H9 (cell line): ENCODE results near the gene CLEC18B. TPM values are rescaled to one million over a fixed set of nuclear protein-coding genes. Genes with fewer than 3 reads are reported as not detected.
"Not testable (repeated sequence)": the region's sequence is repeated elsewhere in the genome, so short reads cannot be mapped to it uniquely, and the experiment has no call there.

Source experiments
- DNase-seq: peaks from one replicate; pipeline ENCODE4 v3.0.0-alpha.2; 2017
- H2AFZ ChIP-seq: one replicate; pipeline ENCODE4 v1.6.1; 2013; ENCODE audit warnings: mild to moderate bottlenecking, low read length, control low read depth, moderate library complexity
- H2AK5ac ChIP-seq: 2 replicates; pipeline ENCODE4 v1.6.1; 2013; ENCODE audit warnings: low read length, control low read depth, mixed read lengths; ENCODE audit not compliant: insufficient read length
- H2BK120ac ChIP-seq: one replicate; pipeline ENCODE4 v1.6.1; 2013; ENCODE audit warnings: low read depth, mild to moderate bottlenecking, low read length, control low read depth, inconsistent platforms; ENCODE audit not compliant: poor library complexity, severe bottlenecking
- H2BK12ac ChIP-seq: 2 replicates; pipeline ENCODE4 v1.6.1; 2013; ENCODE audit warnings: low read length, control low read depth, mixed read lengths, low read depth; ENCODE audit not compliant: insufficient read length
- H2BK15ac ChIP-seq: 2 replicates; pipeline ENCODE4 v1.6.1; 2013; ENCODE audit warnings: low read depth, low read length, control low read depth
- H2BK20ac ChIP-seq: one replicate; pipeline ENCODE4 v1.6.1; 2013; ENCODE audit warnings: low read depth, mild to moderate bottlenecking, low read length, control low read depth, inconsistent platforms; ENCODE audit not compliant: poor library complexity, severe bottlenecking
- H2BK5ac ChIP-seq: 2 replicates; pipeline ENCODE4 v1.6.1; 2013; ENCODE audit warnings: low read length, control low read depth, mixed read lengths; ENCODE audit not compliant: insufficient read length
- H3K14ac ChIP-seq: 2 replicates; pipeline ENCODE4 v1.6.1; 2013; ENCODE audit warnings: low read length, control low read depth; ENCODE audit not compliant: insufficient read depth
- H3K18ac ChIP-seq: 2 replicates; pipeline ENCODE4 v1.6.1; 2013; ENCODE audit warnings: low read depth, mild to moderate bottlenecking, mixed read lengths, low read length, control low read depth; ENCODE audit not compliant: insufficient read length
- H3K23ac ChIP-seq: 2 replicates; pipeline ENCODE4 v1.6.1; 2013; ENCODE audit warnings: low read length, control low read depth, mixed read lengths, low read depth; ENCODE audit not compliant: insufficient read length
- H3K23me2 ChIP-seq: 2 replicates; pipeline ENCODE4 v1.6.1; 2013; ENCODE audit warnings: low read depth, mild to moderate bottlenecking, mixed read lengths, low read length, control low read depth; ENCODE audit not compliant: insufficient read length, poor library complexity, severe bottlenecking
- H3K27ac ChIP-seq: 2 replicates; pipeline ENCODE4 v1.5.1; 2013; ENCODE audit warnings: low read length, control low read depth, mixed read lengths, low read depth; ENCODE audit not compliant: insufficient read length
- H3K27me3 ChIP-seq: 2 replicates; pipeline ENCODE4 v1.6.1; 2013; ENCODE audit warnings: low read length, control low read depth, inconsistent platforms; ENCODE audit not compliant: insufficient read depth
- H3K4ac ChIP-seq: 2 replicates; pipeline ENCODE4 v1.6.1; 2013; ENCODE audit warnings: low read depth, mild to moderate bottlenecking, control low read depth, inconsistent platforms, low read length, moderate library complexity
- H3K4me1 ChIP-seq: 2 replicates; pipeline ENCODE4 v1.6.1; 2013; ENCODE audit warnings: low read length, control low read depth, inconsistent platforms; ENCODE audit not compliant: insufficient read depth
- H3K4me2 ChIP-seq: 2 replicates; pipeline ENCODE4 v1.6.1; 2013; ENCODE audit warnings: low read length, control low read depth, mixed read lengths; ENCODE audit not compliant: insufficient read length, insufficient read depth
- H3K56ac ChIP-seq: 2 replicates; pipeline ENCODE4 v1.6.1; 2013; ENCODE audit warnings: low read depth, mild to moderate bottlenecking, mixed read lengths, low read length, control low read depth; ENCODE audit not compliant: insufficient read length
- H3K79me1 ChIP-seq: 2 replicates; pipeline ENCODE4 v1.6.1; 2013; ENCODE audit warnings: low read depth, mild to moderate bottlenecking, moderate library complexity, low read length, control low read depth, inconsistent platforms; ENCODE audit not compliant: insufficient read depth, poor library complexity, severe bottlenecking
- H3K79me2 ChIP-seq: 2 replicates; pipeline ENCODE4 v1.6.1; 2013; ENCODE audit warnings: low read length, control low read depth, inconsistent platforms; ENCODE audit not compliant: insufficient read depth
- H3K9ac ChIP-seq: 2 replicates; pipeline ENCODE4 v1.6.1; 2013; ENCODE audit warnings: low read length, control low read depth, mixed read lengths; ENCODE audit not compliant: insufficient read length; ENCODE audit errors: extremely low read depth
- H3K9me3 ChIP-seq: one replicate; pipeline ENCODE4 v1.6.1; 2013; ENCODE audit warnings: low read depth, low read length, inconsistent platforms; ENCODE audit not compliant: control insufficient read depth
- H3T11ph ChIP-seq: one replicate; pipeline ENCODE4 v1.6.1; 2013; ENCODE audit warnings: mild to moderate bottlenecking, low read length, control low read depth, inconsistent platforms
- H4K20me1 ChIP-seq: one replicate; pipeline ENCODE4 v1.6.1; 2013; ENCODE audit not compliant: control insufficient read depth, insufficient read length, insufficient read depth
- H4K5ac ChIP-seq: 2 replicates; pipeline ENCODE4 v1.6.1; 2013; ENCODE audit warnings: low read depth, mild to moderate bottlenecking, mixed read lengths, low read length, control low read depth; ENCODE audit not compliant: insufficient read length
- H4K8ac ChIP-seq: replicated peaks from 2 replicates; pipeline ENCODE4 v1.6.1; 2013; ENCODE audit warnings: low read length, control low read depth, mixed read lengths, low read depth; ENCODE audit not compliant: insufficient read length
- H4K91ac ChIP-seq: 2 replicates; pipeline ENCODE4 v1.6.1; 2013; ENCODE audit warnings: low read depth, mild to moderate bottlenecking, moderate library complexity, mixed read lengths, low read length, control low read depth; ENCODE audit not compliant: insufficient read length
- H3K27ac Mint-ChIP-seq, 3 experiments: 2 replicates in 2 of 3; 3 replicates in 1 of 3; pipeline ENCODE4 v1.8.0; 2020 to 2021; ENCODE audit warnings: mixed read lengths in 3 of 3, mild to moderate bottlenecking in 1 of 3, moderate library complexity in 1 of 3
- H3K27me3 Mint-ChIP-seq: 2 replicates; pipeline ENCODE4 v1.8.0; 2021; ENCODE audit warnings: low read depth, mild to moderate bottlenecking, moderate library complexity, mixed read lengths
- H3K36me3 Mint-ChIP-seq, 3 experiments: 2 replicates in 2 of 3; 3 replicates in 1 of 3; pipeline ENCODE4 v1.8.0; 2020 to 2021; ENCODE audit warnings: low read depth in 3 of 3, mixed read lengths in 3 of 3; ENCODE audit not compliant: insufficient read depth in 1 of 3
- H3K4me1 Mint-ChIP-seq, 2 experiments: 2 replicates each; pipeline ENCODE4 v1.8.0; 2020; ENCODE audit warnings: mixed read lengths in 2 of 2
- H3K4me3 Mint-ChIP-seq, 2 experiments: 2 replicates in 1 of 2; 3 replicates in 1 of 2; pipeline ENCODE4 v1.8.0; 2020 to 2021; ENCODE audit warnings: mild to moderate bottlenecking in 2 of 2, mixed read lengths in 2 of 2, moderate library complexity in 1 of 2
- H3K9me3 Mint-ChIP-seq, 2 experiments: 2 replicates in 1 of 2; 3 replicates in 1 of 2; pipeline ENCODE4 v1.8.0; 2020; ENCODE audit warnings: mild to moderate bottlenecking in 2 of 2, mixed read lengths in 2 of 2, moderate library complexity in 1 of 2
- WGBS: extraction: QIAGEN DNeasy Blood & Tissue Kit; methylation state at CpG from one replicate; pipeline ENCODE4 v1.1.7; 2013; ENCODE audit warnings: missing lambda C conversion rate, low lambda C conversion rate, mixed read lengths; ENCODE audit not compliant: insufficient read length; ENCODE audit errors: extremely low coverage; 5-methylcytosine and 5-hydroxymethylcytosine counted together
- total RNA-seq: library from RNA; stranded (reverse); gene quantifications from 2 replicates; pipeline ENCODE4 v1.2.1, GENCODE V29; 2021

The CLEC18B gene
- total RNA-seq, 1 experiment from 2014 or later, result 0.37 TPM

DNA sequence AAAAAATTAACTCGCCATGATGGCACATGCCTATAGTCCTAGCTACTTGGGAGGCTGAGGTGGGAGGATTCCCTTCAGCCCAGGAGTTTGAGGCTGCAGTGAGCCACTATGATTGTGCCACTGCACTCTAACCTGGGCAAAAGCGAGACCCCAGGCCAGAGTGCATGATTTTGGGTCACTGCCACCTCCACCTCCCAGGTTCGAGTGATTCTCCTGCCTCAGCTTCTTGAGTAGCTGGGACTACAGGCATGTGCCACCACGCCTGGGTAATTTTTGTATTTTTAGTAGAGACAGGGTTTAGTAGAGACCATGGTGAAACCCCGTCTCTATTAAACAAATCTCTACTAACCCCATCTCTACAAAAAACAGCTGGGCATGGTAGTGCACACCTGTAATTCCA, 26.7 kb downstream of the CLEC18B start:
- H4K5ac ChIP-seq, H3K56ac ChIP-seq, H2BK12ac ChIP-seq, H2BK120ac ChIP-seq, H3K27me3 Mint-ChIP-seq, H3K4me2 ChIP-seq, H2BK15ac ChIP-seq, H3K4me3 Mint-ChIP-seq, H3K18ac ChIP-seq, H3K23me2 ChIP-seq, H3K27ac ChIP-seq, H4K8ac ChIP-seq, H3K14ac ChIP-seq, H2AK5ac ChIP-seq, H4K91ac ChIP-seq, H3K27ac Mint-ChIP-seq, H2BK20ac ChIP-seq, H3K9me3 ChIP-seq, H4K20me1 ChIP-seq, H2AFZ ChIP-seq, H3T11ph ChIP-seq, DNase-seq, H3K23ac ChIP-seq, H3K4ac ChIP-seq, H3K27me3 ChIP-seq, H3K79me2 ChIP-seq, H3K9ac ChIP-seq, H3K4me1 ChIP-seq, H3K4me1 Mint-ChIP-seq, H3K9me3 Mint-ChIP-seq, H2BK5ac ChIP-seq, H3K36me3 Mint-ChIP-seq, H3K79me1 ChIP-seq: not testable (repeated sequence)
- WGBS, result no CpG with 5 or more reads among the region's 5 CpGs

DNA sequence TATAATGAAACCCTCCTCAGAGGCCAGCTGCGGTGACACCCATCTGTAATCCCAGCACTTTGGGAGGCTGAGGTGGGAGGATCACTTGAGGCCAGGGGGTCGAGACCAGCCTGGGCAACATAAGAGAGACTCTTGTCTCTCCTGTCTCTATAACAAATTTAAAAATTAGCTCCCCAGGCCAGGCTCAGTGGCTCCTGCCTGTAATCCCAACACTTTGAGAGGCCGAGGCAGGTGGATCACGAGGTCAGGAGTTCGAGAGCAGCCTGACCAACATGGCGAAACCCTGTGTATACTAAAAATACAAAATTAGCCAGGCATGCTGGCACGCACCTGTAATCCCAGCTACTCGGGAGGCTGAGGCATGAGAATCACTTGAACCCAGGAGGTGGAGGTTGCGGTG, 27.1 kb downstream of the CLEC18B start:
- H3K56ac ChIP-seq, H2BK5ac ChIP-seq, H3K79me1 ChIP-seq, H3K4me3 Mint-ChIP-seq, H3K4me1 ChIP-seq, H3K79me2 ChIP-seq, H2BK120ac ChIP-seq, H2BK15ac ChIP-seq, H2AK5ac ChIP-seq, H3K27ac ChIP-seq, H3K36me3 Mint-ChIP-seq, H2BK12ac ChIP-seq, H3K23me2 ChIP-seq, H3K9ac ChIP-seq, H4K91ac ChIP-seq, DNase-seq, H2AFZ ChIP-seq, H3K9me3 ChIP-seq, H3K9me3 Mint-ChIP-seq, H4K20me1 ChIP-seq, H4K8ac ChIP-seq, H3K27ac Mint-ChIP-seq, H3T11ph ChIP-seq, H3K18ac ChIP-seq, H3K14ac ChIP-seq, H3K4me2 ChIP-seq, H3K23ac ChIP-seq, H3K4ac ChIP-seq, H3K27me3 Mint-ChIP-seq, H3K27me3 ChIP-seq, H4K5ac ChIP-seq, H3K4me1 Mint-ChIP-seq, H2BK20ac ChIP-seq: not testable (repeated sequence)
- no CpG with 5 or more reads among the region's 9 CpGs for WGBS
